ENCODE data around the gene CPED1.

Gene CPED1

GRCh38 chr7:121037957-121038716 lies 49.6 kb downstream of the CPED1 start:
- Histone ChIP-seq H3K27ac (ENCODE audit: insufficient read depth, low read length, poor library complexity, severe bottlenecking) (no peak overlapping the region), H3K4me3 (ENCODE audit: insufficient read depth, low read depth, low read length, poor library complexity, severe bottlenecking) (no peak overlapping the region), H3K9me3 (ENCODE audit: control insufficient read depth, low read length) (no peaks in the 10 kb centered on the region), H3K36me3 (ENCODE audit: control insufficient read depth, insufficient read depth, low read length) (no peaks in the 10 kb centered on the region), H3K4me1 (ENCODE audit: control insufficient read depth, insufficient read depth, low read length, poor library complexity, severe bottlenecking) (no peaks in the 10 kb centered on the region), H3K27me3 (replicated peaks; ENCODE audit: control insufficient read depth, insufficient read depth, low read length, poor library complexity, severe bottlenecking) (no peaks in the 10 kb centered on the region)
- no peak for DNase-seq

- Histone ChIP-seq H3K27me3 (replicated peaks; ENCODE audit: control insufficient read depth, insufficient read depth, low read length, poor library complexity, severe bottlenecking) (no peaks in the 10 kb centered on the region), H3K4me1 (ENCODE audit: control insufficient read depth, insufficient read depth, low read length, poor library complexity, severe bottlenecking) (no peaks in the 10 kb centered on the region), H3K9me3 (ENCODE audit: control insufficient read depth, low read length) (no peaks in the 10 kb centered on the region), H3K4me3 (ENCODE audit: insufficient read depth, low read depth, low read length, poor library complexity, severe bottlenecking) (no peak overlapping the region), H3K27ac (ENCODE audit: insufficient read depth, low read length, poor library complexity, severe bottlenecking) (no peak overlapping the region), H3K36me3 (ENCODE audit: control insufficient read depth, insufficient read depth, low read length) (no peaks in the 10 kb centered on the region)
- no peak for DNase-seq
Measured at GRCh38 chr7:121038717-121039509, 50.4 kb downstream of the CPED1 start.

DNA sequence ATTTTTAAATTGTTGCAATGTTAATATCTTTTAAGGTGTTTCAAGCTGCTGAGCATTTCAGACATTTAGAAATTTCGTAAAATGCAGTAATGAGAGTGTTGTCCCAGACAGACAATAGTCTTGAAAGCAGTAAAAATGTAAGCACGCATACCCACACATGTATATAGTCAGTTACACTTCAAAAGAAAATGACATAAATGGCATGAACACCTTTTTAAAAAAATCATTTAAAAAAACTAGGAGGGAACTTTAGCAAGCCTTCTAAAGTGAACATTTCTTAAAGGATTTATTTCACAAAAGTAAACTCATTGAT lies 51.0 kb downstream of the CPED1 start:
- H3K36me3 ChIP-seq (ENCODE audit: control insufficient read depth, insufficient read depth, low read length) = no peaks in the 10 kb centered on the region
- no peaks in the 10 kb centered on the region for H3K27me3 ChIP-seq (replicated peaks; ENCODE audit: control insufficient read depth, insufficient read depth, low read length, poor library complexity, severe bottlenecking)
- H3K27ac ChIP-seq (ENCODE audit: insufficient read depth, low read length, poor library complexity, severe bottlenecking) = no peak overlapping the region
- no peak for DNase-seq
- H3K4me1 ChIP-seq (ENCODE audit: control insufficient read depth, insufficient read depth, low read length, poor library complexity, severe bottlenecking) = no peaks in the 10 kb centered on the region
- no peaks in the 10 kb centered on the region for H3K9me3 ChIP-seq (ENCODE audit: control insufficient read depth, low read length)
- no peak overlapping the region for H3K4me3 ChIP-seq (ENCODE audit: insufficient read depth, low read depth, low read length, poor library complexity, severe bottlenecking)

- H3K27ac ChIP-seq (ENCODE audit: insufficient read depth, low read length, poor library complexity, severe bottlenecking) = no peak overlapping the region
- no peaks in the 10 kb centered on the region for H3K9me3 ChIP-seq (ENCODE audit: control insufficient read depth, low read length)
- no peaks in the 10 kb centered on the region for H3K36me3 ChIP-seq (ENCODE audit: control insufficient read depth, insufficient read depth, low read length)
- no peak for DNase-seq
- H3K4me1 ChIP-seq (ENCODE audit: control insufficient read depth, insufficient read depth, low read length, poor library complexity, severe bottlenecking) = no peaks in the 10 kb centered on the region
- no peak overlapping the region for H3K4me3 ChIP-seq (ENCODE audit: insufficient read depth, low read depth, low read length, poor library complexity, severe bottlenecking)
- no peaks in the 10 kb centered on the region for H3K27me3 ChIP-seq (replicated peaks; ENCODE audit: control insufficient read depth, insufficient read depth, low read length, poor library complexity, severe bottlenecking)
Measured at GRCh38 chr7:121039994-121040393, 51.5 kb downstream of the CPED1 start.

- no peaks in the 10 kb centered on the region for H3K27me3 ChIP-seq (replicated peaks; ENCODE audit: control insufficient read depth, insufficient read depth, low read length, poor library complexity, severe bottlenecking)
- no peak overlapping the region for H3K27ac ChIP-seq (ENCODE audit: insufficient read depth, low read length, poor library complexity, severe bottlenecking)
- no peak overlapping the region for H3K4me3 ChIP-seq (ENCODE audit: insufficient read depth, low read depth, low read length, poor library complexity, severe bottlenecking)
- H3K36me3 ChIP-seq (ENCODE audit: control insufficient read depth, insufficient read depth, low read length) = no peaks in the 10 kb centered on the region
- no peaks in the 10 kb centered on the region for H3K9me3 ChIP-seq (ENCODE audit: control insufficient read depth, low read length)
- DNase-seq = no peak
- H3K4me1 ChIP-seq (ENCODE audit: control insufficient read depth, insufficient read depth, low read length, poor library complexity, severe bottlenecking) = no peaks in the 10 kb centered on the region
Measured at GRCh38 chr7:121041516-121042148, 53.1 kb downstream of the CPED1 start.

DNA sequence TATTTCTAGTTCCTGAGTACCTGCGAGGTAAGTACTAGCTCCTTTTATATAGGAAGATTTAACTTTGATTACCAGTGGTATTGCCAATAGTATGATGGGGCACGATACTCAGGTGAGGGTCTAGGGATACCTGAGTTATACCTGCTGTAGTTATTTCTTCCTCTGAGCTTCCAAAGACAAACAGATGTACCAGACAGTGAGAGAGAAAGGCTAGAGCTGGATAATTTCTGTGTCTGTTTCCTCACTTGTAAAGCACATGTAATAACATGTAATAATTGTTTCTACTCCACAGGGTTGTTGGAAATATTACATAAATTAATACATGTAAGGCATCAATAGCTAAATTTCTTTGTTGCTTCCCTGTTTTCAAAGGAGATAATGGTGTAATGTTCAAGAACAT lies 53.7 kb downstream of the CPED1 start:
- Histone ChIP-seq H3K4me1 (ENCODE audit: control insufficient read depth, insufficient read depth, low read length, poor library complexity, severe bottlenecking) (no peaks in the 10 kb centered on the region), H3K27ac (ENCODE audit: insufficient read depth, low read length, poor library complexity, severe bottlenecking) (no peak overlapping the region), H3K9me3 (ENCODE audit: control insufficient read depth, low read length) (no peaks in the 10 kb centered on the region), H3K4me3 (ENCODE audit: insufficient read depth, low read depth, low read length, poor library complexity, severe bottlenecking) (no peak overlapping the region), H3K36me3 (ENCODE audit: control insufficient read depth, insufficient read depth, low read length) (no peaks in the 10 kb centered on the region), H3K27me3 (replicated peaks; ENCODE audit: control insufficient read depth, insufficient read depth, low read length, poor library complexity, severe bottlenecking) (no peaks in the 10 kb centered on the region)
- DNase-seq = no peak

- Histone ChIP-seq H3K4me1 (ENCODE audit: control insufficient read depth, insufficient read depth, low read length, poor library complexity, severe bottlenecking) (no peaks in the 10 kb centered on the region), H3K4me3 (ENCODE audit: insufficient read depth, low read depth, low read length, poor library complexity, severe bottlenecking) (no peak overlapping the region), H3K27ac (ENCODE audit: insufficient read depth, low read length, poor library complexity, severe bottlenecking) (no peak overlapping the region), H3K36me3 (ENCODE audit: control insufficient read depth, insufficient read depth, low read length) (no peaks in the 10 kb centered on the region), H3K9me3 (ENCODE audit: control insufficient read depth, low read length) (no peaks in the 10 kb centered on the region), H3K27me3 (replicated peaks; ENCODE audit: control insufficient read depth, insufficient read depth, low read length, poor library complexity, severe bottlenecking) (no peaks in the 10 kb centered on the region)
- no peak for DNase-seq
Measured at GRCh38 chr7:121042899-121043298, 54.4 kb downstream of the CPED1 start.

GRCh38 chr7:121043314-121044234 lies 55.1 kb downstream of the CPED1 start:
- DNase-seq = no peak

GRCh38 chr7:121045090-121045489 lies 56.6 kb downstream of the CPED1 start:
- no peak for DNase-seq
- no peaks in the 10 kb centered on the region for H3K36me3 ChIP-seq (ENCODE audit: control insufficient read depth, insufficient read depth, low read length)
- no peaks in the 10 kb centered on the region for H3K4me1 ChIP-seq (ENCODE audit: control insufficient read depth, insufficient read depth, low read length, poor library complexity, severe bottlenecking)
- no peaks in the 10 kb centered on the region for H3K27me3 ChIP-seq (replicated peaks; ENCODE audit: control insufficient read depth, insufficient read depth, low read length, poor library complexity, severe bottlenecking)
- H3K27ac ChIP-seq (ENCODE audit: insufficient read depth, low read length, poor library complexity, severe bottlenecking) = no peak overlapping the region
- H3K4me3 ChIP-seq (ENCODE audit: insufficient read depth, low read depth, low read length, poor library complexity, severe bottlenecking) = no peak overlapping the region
- H3K9me3 ChIP-seq (ENCODE audit: control insufficient read depth, low read length) = no peaks in the 10 kb centered on the region

More at GRCh38 chr7:121043314-121044234, 55.1 kb downstream of the CPED1 start:
- Histone ChIP-seq H3K27me3 (replicated peaks; ENCODE audit: control insufficient read depth, insufficient read depth, low read length, poor library complexity, severe bottlenecking) (no peaks in the 10 kb centered on the region), H3K9me3 (ENCODE audit: control insufficient read depth, low read length) (no peaks in the 10 kb centered on the region), H3K36me3 (ENCODE audit: control insufficient read depth, insufficient read depth, low read length) (no peaks in the 10 kb centered on the region), H3K4me3 (ENCODE audit: insufficient read depth, low read depth, low read length, poor library complexity, severe bottlenecking) (no peak overlapping the region), H3K27ac (ENCODE audit: insufficient read depth, low read length, poor library complexity, severe bottlenecking) (no peak overlapping the region), H3K4me1 (ENCODE audit: control insufficient read depth, insufficient read depth, low read length, poor library complexity, severe bottlenecking) (no peaks in the 10 kb centered on the region)
